DMS53 treated with DMSO at 0.1 percent for 48 hours (cell line): ENCODE results near the gene S1PR3.

Experiments
- DNase-seq: peaks from one replicate; lab custom pipeline; 2025; ENCODE audit not compliant: unreplicated experiment; lab: John Stamatoyannopoulos, UW

The S1PR3 gene

DNA sequence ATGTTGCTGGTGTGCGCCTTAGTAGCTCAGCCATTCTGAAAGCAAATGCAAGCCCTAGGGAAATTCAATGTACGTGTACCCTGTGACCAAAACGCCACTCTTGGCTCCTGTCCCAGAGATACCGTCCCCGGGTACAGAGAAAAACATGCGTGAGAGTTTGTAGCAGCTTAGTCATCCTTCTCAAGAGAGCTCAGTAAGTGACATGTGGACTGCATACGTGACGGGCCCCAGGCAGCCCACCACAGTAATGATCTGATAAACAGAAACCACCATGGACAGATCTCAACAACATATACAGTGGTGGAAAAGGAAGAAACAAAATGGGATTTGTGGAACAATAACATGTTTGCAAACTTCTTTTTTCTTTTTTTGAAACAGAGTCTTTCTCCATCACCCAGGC, 45.1 kb downstream of the S1PR3 start:
- DNase-seq, result no peak

GRCh38 chr9:89036891-89037290, 45.6 kb downstream of the S1PR3 start:
- DNase-seq, result no peak

DNA sequence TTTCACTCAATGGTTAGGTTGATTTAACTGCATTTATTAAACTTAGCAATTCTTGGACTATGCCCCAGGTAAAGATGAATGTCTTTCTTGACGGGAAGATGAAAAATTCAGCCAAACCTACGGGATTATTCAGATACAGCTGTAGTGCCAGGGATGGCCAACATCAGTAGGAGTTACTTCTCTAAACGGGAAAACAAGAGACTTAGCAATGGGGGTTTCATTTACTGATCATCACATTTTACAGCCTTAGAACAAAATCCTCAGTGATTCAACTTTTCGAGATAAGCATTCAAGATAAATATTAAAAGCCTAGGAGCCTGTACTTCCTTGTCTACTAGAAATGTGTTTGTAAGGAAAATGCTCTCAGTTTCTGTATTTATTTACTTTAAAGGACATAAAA, 46.1 kb downstream of the S1PR3 start:
- no peak for DNase-seq

GRCh38 chr9:89037891-89038290, 46.6 kb downstream of the S1PR3 start:
- DNase-seq, result no peak

DNA sequence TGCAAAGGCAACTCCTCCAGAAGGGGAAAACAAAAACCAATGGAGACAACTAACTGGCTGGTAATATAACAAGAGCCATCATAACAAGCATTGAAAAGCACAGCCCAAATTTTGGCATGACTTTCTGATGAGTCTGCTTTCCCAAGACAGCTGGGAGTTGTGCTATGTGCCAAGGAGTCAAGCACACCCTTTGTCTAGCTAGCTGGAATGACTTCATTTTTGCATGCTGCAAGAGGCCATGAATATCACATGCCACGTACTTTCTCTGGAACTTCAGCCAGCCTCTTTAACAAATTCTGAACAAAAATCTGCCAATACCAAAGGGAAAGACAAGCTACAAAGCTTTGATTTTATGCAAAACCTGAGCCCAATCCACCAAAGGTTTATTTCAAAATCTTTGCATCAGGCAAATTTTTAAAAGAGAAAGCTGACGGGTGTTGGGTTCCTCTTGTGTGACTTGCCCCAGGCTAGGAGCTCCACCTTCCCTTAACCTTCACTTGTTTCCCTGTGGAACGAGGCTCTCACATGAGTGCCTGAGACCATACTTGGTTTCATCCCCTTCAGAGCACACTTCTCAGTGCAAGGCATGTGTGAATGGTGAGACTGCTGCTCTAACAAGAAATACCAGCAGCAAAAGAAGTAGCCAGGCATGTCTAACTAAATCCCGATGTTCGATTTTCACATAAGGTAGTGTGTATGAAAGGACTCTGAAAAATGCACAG, 47.3 kb downstream of the S1PR3 start:
- no peak for DNase-seq

GRCh38 chr9:89039104-89039465, 47.8 kb downstream of the S1PR3 start:
- DNase-seq, result no peak

- DNase-seq, result no peak
Measured at GRCh38 chr9:89039664-89040063, 48.4 kb downstream of the S1PR3 start.

DNA sequence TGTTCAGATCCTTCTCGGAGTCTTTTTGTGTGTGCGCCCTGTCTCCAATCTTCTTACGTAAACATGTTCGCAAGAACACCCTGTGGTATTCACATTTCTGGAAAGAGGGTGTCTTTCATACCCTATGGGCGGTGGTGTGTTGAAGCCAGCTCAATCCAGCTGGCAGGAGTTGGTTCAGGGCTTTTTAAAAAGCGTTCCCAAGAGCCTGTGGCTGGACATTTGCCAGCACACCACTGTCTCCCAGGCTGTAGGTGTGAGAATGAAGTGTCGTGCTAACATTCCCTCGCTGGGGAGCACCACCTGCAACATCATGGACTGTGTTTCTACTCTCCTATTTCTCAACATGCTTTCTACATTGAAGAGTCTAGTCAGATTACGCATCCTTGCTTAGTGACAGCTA, 51.7 kb downstream of the S1PR3 start:
- DNase-seq, result no peak

DNA sequence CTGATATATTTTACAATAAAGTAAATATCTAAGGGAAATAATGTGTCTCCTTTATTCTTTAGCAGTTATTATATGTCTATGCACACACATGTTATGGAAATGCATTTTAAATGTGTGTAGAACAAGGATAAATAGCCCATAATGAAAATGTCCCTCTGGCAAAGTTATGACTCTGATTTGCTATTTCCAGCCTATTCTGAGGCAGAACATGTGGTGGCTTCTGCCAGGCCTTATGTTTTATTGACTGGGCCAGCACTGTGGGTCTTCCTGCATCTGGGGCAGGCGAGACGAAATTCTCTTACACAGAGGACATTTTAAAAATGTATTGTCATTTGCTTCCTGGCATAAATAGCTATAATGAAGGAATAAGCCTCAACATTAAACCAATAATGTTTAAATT, 52.8 kb downstream of the S1PR3 start:
- no peak for DNase-seq

GRCh38 chr9:89044881-89045280, 53.6 kb downstream of the S1PR3 start:
- DNase-seq, result no peak

DNA sequence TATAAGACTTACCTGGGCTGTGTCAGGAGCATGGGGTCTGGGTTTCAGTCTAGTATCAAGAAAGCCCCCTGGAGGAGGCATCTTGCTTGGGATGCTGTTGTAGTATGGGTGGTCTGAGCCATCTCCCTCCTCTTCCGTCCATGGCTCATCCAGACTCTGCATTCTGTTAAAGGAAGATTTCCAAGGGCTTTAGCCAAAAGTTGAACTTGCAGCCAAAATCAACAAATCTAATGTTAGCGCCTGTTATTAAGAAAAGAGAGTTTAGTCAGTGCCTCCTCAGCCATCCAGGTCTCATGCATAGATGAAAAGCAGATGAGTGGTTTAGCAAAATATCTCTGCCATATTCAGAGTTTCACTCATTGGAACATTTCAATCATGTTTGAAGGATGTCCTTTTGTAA, 55.6 kb downstream of the S1PR3 start:
- no peak for DNase-seq

- no peak for DNase-seq
Measured at GRCh38 chr9:89047667-89048066, 56.4 kb downstream of the S1PR3 start.

GRCh38 chr9:89048616-89049015, 57.3 kb downstream of the S1PR3 start:
- no peak for DNase-seq

GRCh38 chr9:89049646-89050045, 58.4 kb downstream of the S1PR3 start:
- DNase-seq, result no peak

DNA sequence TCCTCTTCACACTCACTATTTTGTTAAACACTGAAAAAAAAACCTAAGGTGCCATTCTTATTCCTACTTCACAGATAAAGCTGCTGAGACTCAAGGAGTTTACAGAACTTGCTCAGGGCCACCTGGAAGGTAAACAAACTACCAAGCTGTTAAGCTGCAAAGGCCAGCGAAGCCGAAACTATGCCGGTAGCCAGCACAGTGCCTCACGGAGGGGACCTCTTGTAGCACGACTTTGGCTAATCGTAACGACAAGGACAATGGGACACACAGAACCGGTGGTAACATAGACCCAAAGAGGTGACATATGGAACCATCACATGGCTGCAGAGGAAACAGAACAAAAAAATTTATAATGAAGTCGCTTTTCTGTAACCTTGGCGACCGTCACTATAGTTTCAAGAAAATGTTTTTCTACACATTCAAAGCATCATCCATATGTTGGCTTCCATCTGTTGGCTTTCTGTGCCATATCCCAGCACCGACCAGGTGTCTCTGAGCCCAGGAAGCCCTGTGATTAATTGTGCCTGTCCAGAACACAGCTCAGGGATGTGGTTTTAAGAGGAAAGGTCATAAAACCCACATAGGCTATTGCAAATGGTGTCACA, 60.3 kb downstream of the S1PR3 start:
- no peak for DNase-seq

DNA sequence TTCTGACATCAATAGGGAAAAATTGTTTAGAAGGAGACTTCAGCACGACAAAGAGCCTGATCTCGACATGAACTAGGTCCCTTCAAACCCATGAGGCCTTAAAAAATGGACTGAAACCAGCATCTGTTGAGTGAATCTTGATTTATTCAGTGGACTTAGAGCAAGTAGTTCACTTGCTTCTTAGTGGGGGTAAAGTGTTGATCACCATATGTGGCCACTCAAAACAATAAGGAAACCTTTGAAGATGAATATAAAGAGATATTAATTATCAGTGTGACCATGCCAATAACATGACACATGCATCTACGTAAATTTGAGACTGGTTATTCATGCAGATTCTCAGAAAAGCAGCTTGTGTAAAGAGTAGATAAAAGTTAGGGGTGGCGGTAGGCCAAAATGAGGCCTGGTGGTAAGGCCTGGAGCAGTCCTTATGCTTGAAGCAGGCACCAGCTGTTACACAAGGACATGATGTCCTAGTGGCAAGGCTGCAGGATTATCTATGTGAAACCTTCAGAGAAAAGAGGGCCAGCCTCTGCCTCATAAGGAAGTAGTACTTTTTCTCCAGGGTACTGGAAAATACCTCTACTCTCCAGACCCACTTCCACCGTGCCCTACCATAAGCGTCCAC, 61.3 kb downstream of the S1PR3 start:
- no peak for DNase-seq

GRCh38 chr9:89053301-89053700, 62.0 kb downstream of the S1PR3 start:
- DNase-seq, result no peak
